Measurements from ENCODE around the gene BHLHE23.

- TF ChIP-seq CTCF (IDR thresholded peaks at IDR 0.05) (no peak), POLR2A (IDR thresholded peaks at IDR 0.05) (no peak)
Measured at GRCh38 chr20:62991196-62991807, 15.5 kb downstream of the BHLHE23 start.
